AG04449 (cell line): ENCODE data around the gene VPS36.
A peak's percentile ranks its signal among the peaks of the same experiment; 100 is the strongest.

ENCODE experiments used
- CTCF ChIA-PET: fragments of 350-600 bp; formaldehyde crosslinking; extraction: SDS; loops from one replicate; lab custom pipeline; 2021; ENCODE audit warnings: antibody characterized with exemption; lab: Yijun Ruan, JAX
- POLR2A ChIA-PET: fragments of 400-600, 350-600 bp; formaldehyde crosslinking; extraction: SDS; loops from one replicate; lab custom pipeline; 2020; ENCODE audit warnings: antibody characterized with exemption, inconsistent platforms; lab: Yijun Ruan, JAX
- DNase-seq: peaks from one replicate; pipeline ENCODE4 v3.0.0-alpha.2; 2010; ENCODE audit warnings: low read depth, low spot score
- H3K4me3 ChIP-seq: 2 replicates; pipeline ENCODE4 v1.5.1; 2011; ENCODE audit warnings: low read depth, mild to moderate bottlenecking, control low read depth, low read length
- CTCF ChIP-seq: IDR thresholded peaks from one replicate; pipeline ENCODE4 v1.5.1; 2011; ENCODE audit warnings: mild to moderate bottlenecking, moderate library complexity, low read length, control low read depth, inconsistent platforms; ENCODE audit not compliant: insufficient read depth; ENCODE audit errors: missing control alignments

The VPS36 gene

DNA sequence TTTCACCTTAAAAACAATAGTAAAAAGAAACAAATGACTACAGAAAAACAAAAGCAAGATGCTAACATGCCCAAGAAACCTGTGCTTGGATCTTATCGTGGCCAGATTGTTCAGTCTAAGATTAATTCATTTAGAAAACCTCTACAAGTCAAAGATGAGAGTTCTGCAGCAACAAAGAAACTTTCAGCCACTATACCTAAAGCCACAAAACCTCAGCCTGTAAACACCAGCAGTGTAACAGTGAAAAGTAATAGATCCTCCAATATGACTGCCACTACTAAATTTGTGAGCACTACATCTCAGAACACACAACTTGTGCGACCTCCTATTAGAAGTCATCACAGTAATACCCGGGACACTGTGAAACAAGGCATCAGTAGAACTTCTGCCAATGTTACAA is 10.8 kb upstream of the VPS36 start:
- CTCF ChIA-PET, result interaction anchor here (6.3 kb wide), 1 partner anchor 11 kb away, joined by 44 read pairs; the partner anchor contains the start of gene VPS36
- DNase-seq, result no peak
- POLR2A ChIA-PET, result no interaction called here
- H3K4me3 ChIP-seq, result no peak overlapping the region
- TF ChIP-seq CTCF, result no peak

DNA sequence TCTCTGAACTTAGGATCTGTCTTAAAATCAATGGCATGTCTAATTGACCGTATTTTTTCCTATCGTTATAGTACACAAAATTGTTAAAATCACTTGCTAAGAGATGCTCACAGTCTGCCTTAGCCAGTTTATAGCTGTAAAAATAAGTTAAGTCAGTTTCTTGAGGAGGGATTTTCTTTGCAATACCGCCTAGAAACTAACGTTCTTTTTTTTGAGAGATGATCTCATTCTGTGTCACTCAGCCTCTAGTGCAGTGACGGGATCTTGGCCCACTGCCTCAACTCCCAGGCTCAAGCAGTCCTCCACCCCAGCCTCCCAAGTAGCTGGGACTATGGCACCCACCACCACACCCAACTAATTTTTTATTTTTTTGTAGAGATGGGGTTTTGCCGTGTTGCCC is 9.2 kb upstream of the VPS36 start:
- no peak for DNase-seq
- H3K4me3 ChIP-seq, result no peak overlapping the region
- POLR2A ChIA-PET, result interaction anchor here (0.6 to 1.0 kb wide), 3 partner anchors 105 to 266 kb away, joined by 3 to 8 read pairs (median 3); partner anchors contain the start of gene SUGT1
- CTCF ChIA-PET, result interaction anchor here (0.8 to 2.6 kb wide), 3 partner anchors 9 to 193 kb away, joined by 3 to 24 read pairs (median 4); partner anchors contain the start of genes SUGT1 and VPS36
- no peak for TF ChIP-seq CTCF

- ChIA-PET CTCF (interaction anchor here (1.1 to 1.3 kb wide), 2 partner anchors 13 to 112 kb away, joined by 3 to 9 read pairs; no protein-coding TSS in a partner anchor), POLR2A (no interaction called here)
- DNase-seq, result no peak
- peak overlapping the region; percentile 98 for H3K4me3 ChIP-seq
- no peak for TF ChIP-seq CTCF
Measured at GRCh38 chr13:52455677-52456041, 5.2 kb upstream of the VPS36 start.

DNA sequence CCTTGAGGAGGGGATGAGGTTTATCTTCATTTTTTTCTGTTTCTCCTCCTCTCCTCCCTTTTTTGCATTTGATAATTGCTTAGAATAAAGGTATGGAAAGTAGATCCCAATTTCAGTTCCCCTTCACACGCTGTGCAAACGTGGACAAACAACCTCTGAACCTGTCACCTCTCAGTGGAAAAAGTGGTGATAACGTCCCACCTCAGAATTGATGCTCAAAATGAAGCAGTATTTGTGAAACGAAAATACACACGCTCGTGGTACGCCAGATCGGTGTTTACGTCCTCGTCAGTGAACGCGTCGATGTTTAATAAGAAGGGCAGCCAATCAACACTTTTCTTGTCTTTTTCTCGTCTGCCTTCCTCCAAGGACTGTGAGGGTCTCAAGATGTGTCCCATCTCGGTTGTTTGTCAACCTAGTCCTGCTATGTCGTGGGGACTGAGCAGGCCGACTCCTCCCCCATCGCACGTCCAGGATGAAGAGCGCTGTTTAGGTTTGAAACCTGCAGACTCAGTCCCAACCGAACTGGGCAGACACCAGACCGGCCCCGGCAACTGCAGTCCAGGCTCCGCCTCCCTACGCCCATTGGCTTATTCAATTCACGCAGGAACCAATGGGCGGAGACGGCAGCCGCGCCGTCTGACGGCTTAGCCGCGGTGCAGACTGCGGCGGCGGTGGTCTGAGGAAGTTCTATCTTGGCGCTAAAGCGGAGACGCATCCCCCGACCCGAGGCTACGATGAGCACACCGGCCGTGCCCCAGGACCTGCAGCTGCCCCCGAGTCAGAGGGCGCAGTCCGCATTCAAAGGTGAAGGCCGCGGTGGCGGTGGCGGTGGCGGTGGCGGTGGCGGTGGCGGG is 4.6 kb upstream of the VPS36 start, which contains the start of gene CKAP2:
TSS of gene CKAP2 (plus strand) at position 659 of the 857 bp plus-strand sequence. CDS start at position 738, 79 bp downstream.
- H3K4me3 ChIP-seq, result peak within 1 kb of the TSS; percentile 98
- CTCF ChIA-PET, result interaction anchor here (1.1 kb wide), 1 partner anchor 14 kb away, joined by 3 read pairs; no protein-coding TSS in a partner anchor
- no peak for DNase-seq
- POLR2A ChIA-PET, result no interaction called here
- no peak for TF ChIP-seq CTCF

DNA sequence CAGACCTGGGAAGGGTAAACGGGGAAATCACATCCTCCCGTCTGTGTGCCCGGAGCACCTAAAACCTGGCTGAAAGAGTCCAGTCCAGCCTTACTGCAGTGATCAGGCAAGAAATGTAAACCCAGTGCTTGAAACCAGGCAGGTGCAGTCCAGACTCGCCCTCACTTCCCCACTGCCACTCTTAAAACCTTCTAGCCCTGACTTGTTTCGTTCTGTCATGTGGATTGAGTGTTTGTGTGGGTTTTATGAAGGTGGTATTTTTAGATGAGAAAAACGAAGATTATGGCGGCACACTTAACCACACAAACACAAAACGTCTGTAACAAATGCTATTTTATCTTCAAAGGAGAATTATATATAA is 4.0 kb upstream of the VPS36 start:
- POLR2A ChIA-PET, result no interaction called here
- TF ChIP-seq CTCF, result no peak
- no peak for DNase-seq
- CTCF ChIA-PET, result no interaction called here
- H3K4me3 ChIP-seq, result peak overlapping the region; percentile 98

DNA sequence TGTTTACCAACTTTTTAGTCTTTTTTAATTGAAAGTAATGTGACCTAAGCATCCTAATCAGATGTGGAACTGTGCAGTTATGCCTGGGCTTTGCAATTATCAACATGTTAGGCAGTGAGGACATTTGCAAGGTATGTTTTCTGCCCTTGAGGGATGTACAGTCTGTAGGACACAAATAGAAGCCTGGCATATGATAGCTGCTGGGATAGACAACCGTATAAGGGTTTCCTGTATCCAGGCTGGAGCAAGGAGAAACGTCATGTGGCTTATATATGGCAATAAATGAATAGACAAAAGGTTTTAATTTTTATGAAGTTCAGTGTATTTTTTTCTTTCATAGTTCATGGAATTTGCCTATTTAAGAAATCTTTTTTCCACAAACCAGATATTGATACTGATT is 2.0 kb upstream of the VPS36 start:
- POLR2A ChIA-PET, result no interaction called here
- DNase-seq, result no peak
- CTCF ChIA-PET, result interaction anchor here (1.1 to 7.3 kb wide), 2 partner anchors 107 to 293 kb away, joined by 3 to 300 read pairs; partner anchors contain the start of gene NEK3
- TF ChIP-seq CTCF, result no peak
- no peak overlapping the region for H3K4me3 ChIP-seq
